Stimulated activated naive CD8-positive, alpha-beta T cell treated with anti-CD3 and anti-CD28 coated beads, Interleukin-15, Interleukin-2, amounts not matched to agents 100 U/mL and 50 U/mL, for 24 hours (primary cell): ENCODE measurements around the gene RUNX2.

ENCODE experiments used
- ATAC-seq: fragments of 150-1000 bp; cut with Tn5 transposase; one replicate; pipeline ENCODE4 v1.10.0; 2021
- DNase-seq: peaks from one replicate; pipeline ENCODE4 v3.0.0; 2021

The RUNX2 gene

DNA sequence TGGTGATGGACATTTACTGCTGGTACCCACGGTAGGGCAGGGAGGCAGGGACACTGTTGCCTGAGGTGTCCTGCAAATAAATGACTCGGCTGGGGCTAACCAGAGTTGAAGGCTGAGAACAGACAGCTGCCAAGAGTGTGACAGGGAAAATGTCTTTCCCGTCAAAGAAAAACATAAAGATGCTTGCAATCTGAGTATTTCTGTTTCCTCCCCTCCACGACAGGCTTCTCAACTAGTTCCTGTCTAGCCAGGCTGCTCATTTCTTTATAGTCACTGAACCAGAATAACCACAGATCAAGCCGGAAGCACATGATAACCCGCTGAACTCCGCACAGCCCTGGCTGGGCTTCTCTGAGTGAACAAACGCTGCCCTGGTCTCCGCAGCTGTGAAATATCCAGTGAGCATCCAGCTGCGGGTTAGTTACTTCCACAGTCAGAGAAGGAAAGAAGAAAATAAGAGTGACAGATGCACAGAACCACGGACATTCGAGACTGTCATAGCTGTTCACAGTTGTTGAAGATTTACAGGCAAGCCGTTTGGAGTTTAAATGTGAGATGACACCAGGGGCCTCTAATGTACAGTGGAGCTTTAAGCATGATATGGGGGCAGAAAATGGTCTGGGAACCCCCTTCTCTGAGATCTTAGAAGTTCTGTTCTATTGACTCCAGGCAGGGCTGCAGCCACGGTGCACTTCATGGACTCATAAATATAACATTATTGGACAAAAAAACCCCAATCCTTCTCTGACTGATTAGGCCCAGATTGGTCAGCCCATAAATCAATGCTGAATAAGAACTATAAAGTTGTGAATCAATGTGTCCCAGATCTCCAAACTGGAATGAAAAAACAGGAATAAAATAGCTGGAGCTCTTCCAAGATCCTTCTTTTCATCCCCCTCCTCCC is 349.5 kb downstream of the RUNX2 start:
- peak; percentile 51 for DNase-seq
- ATAC-seq = peak; percentile 75

DNA sequence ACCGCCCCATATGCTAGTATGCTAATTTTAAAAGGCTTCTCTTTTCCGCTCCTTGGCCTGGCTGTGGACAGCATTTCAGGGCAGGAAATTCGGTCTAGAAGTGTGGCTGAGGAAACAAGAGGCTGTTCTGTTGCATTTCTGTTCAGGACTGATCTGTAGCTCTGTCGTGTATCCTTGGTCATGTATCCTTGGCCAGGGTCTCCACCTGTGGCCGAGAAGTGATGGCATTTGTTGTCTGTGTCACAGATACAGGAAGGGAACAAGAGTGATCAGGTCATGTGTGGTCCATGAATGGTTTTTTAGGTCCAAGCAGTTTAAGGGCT is 350.1 kb downstream of the RUNX2 start:
- ATAC-seq (no peak), DNase-seq (no peak)

DNA sequence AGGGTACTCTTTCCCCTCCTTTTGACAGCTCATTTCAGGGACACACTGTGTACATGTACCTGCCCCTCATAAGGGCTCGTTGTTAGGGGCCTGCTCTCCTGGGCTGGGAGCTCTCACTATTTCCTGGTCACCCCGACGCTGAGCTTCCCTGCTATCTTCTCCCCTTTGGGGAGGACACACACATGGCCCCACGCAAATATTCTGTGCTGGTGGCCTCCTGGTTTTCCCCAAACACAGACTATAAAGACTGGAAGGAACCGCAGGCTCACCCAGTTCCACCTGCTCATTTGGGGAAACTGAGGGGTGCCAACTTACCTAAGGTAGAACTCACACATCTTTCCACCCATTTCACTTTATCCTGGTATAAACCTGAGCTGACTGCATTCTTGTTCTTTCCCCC is 351.0 kb downstream of the RUNX2 start:
- DNase-seq = no peak
- no peak for ATAC-seq

DNA sequence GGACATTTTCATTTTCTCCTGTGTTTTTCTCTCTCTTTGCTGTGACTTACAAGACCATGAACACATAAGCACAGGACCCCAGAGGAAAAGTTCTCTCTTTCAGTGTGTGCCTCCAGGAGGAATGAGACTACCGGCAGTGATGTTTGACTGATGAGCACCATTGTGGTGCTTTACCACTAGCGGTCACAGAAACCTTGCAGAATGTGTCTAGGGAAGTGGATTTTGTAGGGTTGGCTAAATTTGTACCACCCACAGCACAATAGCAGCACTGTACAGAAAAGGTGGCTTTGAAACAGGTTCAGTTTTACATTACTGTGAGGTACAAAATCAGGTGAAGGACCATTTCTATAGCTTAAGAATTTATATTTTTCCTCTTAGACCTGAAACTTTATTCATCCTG is 351.5 kb downstream of the RUNX2 start:
- DNase-seq = no peak
- no peak for ATAC-seq

DNA sequence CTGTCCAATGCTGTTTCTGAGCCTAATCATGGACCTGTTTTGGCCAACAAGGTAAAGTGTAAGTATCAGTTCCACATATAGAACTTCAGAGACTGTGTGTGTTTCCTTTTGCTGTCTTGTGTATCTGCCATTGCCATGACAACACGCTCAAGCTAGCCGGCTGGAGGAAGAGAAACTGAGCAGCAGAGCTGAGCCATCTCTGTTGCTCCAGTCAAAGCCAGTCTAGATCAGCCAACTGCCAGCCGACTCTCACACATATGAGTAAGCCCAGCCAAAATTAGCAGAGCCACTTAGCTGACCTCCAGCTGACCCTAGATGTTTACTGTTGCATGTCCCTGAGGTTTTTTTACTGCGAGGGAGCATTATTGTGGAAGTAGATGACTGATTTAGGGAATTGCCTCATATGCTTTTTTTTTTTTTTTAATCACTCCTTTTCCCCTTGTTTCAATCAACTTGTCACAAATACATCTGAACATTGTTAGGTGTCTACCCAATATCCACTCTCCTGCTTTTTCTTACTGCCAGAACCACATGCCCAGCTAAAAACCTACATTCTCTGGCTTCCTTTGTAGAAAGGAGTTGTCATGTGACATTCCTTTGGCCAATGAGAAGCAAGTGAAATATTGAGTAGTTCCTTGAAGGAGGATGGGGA is 353.9 kb downstream of the RUNX2 start:
- peak; percentile 46 for DNase-seq
- peak; percentile 87 for ATAC-seq

DNA sequence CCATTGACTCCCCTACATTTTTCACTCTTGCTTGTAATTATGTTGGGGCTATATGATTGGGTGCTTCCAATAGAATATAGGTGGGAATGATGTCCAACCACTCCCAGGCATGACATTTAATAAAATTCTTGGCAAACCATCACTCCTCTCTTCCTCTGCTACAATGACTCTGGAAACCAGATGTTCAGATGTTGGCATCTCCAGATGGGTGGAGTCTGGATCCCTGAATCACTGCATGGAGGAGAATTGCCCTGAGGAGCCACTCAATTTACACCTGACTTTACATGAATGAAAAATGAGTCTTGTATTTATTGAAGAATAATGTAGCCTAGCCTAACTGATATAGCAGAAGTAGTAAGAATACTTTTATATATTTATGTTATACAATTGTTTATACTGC is 356.3 kb downstream of the RUNX2 start:
- no peak for ATAC-seq
- no peak for DNase-seq

DNA sequence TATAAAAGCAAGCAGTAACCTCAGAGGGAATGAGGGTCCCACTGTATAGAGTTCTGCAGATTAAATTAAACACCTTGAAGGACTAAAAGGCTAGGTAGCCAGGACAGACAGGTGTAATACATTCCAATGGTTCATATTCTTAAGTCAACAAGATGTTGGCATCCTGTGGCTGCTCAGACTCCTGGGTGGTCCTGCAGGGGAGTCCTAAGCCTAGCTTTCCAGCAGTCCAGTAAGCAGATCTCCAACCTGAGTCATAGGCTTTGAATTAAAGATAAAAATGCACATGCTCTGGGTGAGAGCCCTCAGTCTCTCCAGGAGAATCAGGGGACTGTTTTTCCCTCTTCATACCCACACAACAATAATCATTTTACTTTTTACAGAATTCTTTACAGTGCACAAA is 356.9 kb downstream of the RUNX2 start:
- no peak for ATAC-seq
- no peak for DNase-seq

DNA sequence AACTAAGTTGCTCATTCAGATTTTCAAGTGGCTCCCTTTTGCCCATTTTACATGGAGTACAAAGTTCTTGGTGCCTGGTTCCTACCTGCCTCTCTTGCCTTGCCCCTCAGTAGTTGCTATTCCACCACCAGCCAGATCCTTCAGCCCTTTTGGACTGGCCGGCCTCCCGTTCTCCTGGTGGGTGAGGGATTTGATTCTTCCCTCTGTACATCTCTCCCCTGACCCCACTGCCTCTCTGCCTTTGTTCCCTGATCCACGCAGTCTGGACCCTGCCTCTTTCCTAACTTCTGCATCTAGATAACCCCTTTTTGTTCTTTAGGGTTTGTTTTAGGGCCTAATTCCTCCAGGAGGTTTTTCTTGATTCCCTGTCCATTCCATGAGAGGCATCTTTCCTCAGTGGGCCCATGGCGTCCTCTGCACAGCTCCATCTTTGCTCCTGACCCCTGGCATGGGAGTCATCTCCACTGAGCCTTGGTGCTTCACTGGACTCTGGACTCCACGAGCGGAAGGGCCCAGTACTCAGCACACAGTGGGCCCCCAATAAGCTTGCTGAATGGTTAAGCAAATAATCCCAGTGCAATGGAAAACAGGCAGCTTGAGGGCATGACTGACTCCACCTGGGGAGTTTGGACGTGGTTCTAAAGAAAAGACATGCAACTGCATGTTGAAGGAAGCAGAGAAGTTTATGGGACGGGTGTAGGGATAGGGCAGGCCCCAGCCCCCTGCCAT is 358.9 kb downstream of the RUNX2 start:
- ATAC-seq = no peak
- DNase-seq = no peak

DNA sequence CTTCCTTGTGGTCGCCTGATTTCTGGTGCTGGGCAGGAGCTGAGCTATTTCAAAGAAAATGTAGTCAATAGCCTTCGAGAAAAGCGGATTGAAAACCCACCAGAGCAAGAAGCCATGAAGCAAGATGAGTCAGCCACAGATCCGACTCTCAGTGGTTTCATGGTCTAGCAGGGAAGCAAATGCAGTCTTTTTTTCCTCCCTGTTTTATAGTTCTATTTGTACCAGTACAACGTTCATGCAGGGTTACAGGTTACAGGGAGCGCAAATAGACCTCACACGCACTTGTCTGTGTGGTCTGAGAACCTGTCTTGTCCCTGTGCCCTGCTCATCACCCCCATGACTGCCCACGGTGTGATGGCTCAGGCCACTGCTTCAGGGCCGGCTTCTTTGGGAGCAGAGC is 359.4 kb downstream of the RUNX2 start:
- ATAC-seq (no peak), DNase-seq (no peak)

DNA sequence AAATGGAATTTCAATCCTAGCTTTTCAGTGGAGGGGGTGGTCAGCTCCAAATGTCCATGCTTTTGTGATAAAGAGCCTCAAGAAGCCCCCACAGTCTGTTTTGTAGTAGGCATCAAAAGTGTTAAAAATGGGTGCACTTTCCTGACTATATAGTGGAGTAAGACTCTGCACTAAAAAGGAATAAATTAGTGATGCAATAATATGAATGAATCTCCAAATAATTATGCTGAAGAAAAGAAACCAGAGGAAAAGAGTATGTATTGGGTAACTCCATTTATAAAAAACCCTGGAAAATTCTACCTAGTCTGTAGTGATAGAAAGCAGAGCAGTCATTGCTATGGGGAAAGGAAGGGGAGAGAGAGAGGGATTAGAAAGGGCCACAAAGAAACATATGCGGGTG is 360.1 kb downstream of the RUNX2 start:
- ATAC-seq = no peak
- no peak for DNase-seq

DNA sequence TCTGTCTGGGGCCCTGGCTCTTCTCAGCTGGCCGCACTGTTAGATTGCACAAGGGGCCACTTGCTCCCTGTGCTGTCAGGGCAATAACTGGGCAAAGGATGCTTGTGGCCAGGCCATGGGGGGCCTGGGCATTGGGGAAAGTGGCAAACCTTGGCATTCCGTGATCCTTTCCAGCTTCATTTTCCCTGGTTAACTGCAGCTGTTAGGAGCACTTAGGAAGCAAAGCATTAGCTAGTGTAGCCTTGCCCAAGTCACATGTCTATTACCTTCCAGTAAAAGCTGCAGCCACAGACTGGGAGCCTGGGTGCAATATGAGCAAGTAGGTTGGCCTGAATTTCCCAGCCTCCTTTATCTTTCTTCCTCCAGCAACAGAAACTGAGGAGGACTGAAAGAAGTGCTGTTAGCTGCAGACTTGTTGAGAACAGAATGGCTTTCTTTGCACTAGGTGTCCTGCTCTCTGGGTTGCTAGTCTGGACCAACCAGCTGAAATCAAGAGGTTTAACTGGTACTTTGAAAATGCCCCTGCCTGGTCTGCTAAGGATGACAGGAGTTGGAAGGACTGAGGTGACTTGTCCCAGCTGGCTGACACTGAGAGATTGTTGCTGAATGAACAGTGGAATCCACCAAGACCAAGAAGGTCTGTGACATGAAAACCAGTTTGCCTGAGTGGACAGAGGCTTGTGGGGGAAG is 361.9 kb downstream of the RUNX2 start:
- ATAC-seq = no peak
- no peak for DNase-seq

DNA sequence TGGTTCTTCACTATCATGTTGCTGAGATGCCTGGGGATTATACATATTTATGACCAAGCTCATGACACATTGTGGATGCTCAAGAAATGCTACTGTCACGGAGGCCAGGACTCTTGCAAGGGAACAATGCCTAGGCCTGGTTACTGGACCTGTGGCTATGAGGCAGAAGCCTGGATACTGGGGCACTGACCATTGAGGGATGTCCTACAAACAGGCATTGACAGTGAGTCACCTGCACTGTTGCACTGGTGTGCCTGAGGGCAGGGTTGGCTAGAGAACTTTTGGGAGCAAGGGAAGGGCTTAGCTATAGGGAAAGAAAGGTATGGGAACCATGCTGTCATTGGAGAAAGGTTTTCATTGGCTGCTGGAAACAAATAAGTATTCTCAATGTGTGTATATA is 362.7 kb downstream of the RUNX2 start:
- DNase-seq (no peak), ATAC-seq (no peak)

DNA sequence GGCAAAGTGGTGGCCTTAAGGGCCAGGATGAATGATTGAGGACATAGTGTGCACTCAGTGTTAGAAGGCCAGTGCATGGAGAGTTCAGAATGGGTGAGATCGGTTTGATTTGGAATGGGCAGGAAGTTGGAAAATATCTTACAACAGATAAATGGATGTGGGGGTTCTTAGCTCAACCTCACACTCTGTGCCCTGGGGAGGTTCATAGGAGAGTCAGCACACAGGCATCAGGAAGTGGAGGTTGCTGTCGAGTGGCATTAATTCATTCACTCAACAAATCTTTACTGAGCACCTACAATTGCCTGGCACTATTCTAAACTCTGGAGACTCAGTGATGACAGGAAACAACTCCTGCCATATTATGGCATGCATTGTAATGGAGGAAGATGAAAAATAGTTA is 363.3 kb downstream of the RUNX2 start:
- ATAC-seq (no peak), DNase-seq (no peak)

DNA sequence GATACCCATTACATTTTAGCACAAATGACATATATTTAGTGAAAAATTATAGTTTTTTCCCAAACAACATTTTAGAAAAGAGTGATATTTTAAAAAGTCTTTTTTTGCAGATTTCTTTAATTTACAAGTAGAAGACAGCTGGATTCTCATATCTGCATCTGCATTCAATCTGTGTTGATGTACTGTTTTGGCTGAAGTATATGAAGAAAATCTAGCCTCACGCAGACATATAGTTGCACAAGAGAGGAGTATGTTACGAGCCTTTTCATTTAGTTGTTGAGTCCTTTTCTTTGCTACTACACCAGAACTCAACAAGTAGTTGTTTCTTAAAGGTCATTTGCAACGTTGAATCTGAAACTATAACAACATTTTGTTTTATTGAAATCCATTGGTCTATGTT is 363.9 kb downstream of the RUNX2 start:
- DNase-seq (no peak), ATAC-seq (no peak)

DNA sequence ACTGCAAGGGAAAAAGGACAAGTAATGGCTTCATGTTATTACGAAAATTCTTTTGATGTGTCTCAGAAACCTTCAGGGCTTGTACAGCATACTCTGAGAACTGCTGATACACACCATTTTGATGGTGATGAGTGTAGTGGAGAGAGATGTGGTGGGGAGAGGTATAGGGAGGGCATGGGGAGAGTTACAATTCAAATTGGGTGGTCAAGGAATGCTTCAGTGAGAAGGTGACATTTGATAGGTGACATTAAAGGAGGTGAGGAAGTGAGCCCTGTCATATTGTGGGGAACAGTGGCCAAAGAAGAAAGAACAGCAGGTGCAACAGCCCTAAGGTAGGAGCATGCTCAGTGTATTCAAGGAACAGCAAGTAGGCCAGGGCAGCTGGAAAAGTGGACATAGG is 368.6 kb downstream of the RUNX2 start:
- ATAC-seq (peak; percentile 55), DNase-seq (no peak)

DNA sequence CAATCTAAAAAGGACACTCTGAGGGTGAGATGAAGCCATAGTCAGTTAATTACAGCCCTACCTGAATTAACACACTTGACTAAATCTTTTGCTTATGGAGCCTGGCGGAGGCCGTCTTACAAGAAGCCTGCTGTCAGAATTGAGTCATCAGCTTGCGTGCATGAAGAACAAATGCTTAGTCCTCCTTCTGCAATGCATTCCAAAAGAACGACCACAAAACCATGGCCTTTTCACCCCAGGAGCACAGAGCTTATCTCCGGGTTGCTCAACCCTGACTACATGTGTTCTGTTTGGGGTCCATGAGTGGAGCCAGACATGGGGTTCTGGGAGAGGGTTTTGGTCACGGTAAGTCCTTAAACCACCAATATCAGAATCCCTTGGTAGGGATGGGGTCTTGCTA is 369.5 kb downstream of the RUNX2 start:
- ATAC-seq = no peak
- no peak for DNase-seq

DNA sequence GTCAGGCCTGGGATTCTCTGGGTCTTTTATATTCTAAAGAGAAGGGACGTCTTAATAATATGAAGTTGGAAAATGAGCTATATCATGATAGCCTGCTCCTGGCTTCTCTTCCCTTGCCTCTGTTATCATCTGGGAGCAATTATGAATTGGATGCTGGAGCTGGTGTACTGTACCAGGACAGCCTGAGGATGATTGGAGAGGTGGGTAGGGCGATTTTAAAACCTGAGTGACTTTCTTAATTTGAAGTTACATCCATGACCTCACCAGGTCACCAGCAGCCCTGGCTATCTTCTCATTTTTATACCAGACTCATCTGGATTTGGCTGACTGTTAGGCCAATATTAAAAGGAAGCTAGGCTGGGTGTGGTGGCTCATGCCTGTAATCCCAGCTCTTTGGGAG is 369.9 kb downstream of the RUNX2 start:
- no peak for DNase-seq
- ATAC-seq = no peak

DNA sequence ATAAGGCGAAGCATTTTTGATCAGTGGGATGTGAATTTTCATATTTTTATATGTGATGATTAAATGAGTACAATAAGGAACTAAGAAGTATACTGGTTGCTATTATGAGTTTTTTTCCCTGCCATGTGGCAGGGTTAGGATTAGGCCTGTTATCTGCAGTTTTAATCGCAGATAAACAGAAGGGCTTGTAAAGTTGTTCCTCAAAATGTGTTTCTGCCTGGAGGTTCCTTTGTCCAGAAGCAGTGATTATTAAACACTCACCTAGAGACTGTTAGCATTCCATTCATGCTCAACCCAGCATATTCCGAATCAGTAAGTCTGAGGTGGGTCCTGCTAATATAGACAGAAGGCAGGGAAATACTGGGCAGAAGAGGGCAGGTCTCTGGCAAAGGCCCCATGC is 371.5 kb downstream of the RUNX2 start:
- no peak for ATAC-seq
- DNase-seq = no peak

DNA sequence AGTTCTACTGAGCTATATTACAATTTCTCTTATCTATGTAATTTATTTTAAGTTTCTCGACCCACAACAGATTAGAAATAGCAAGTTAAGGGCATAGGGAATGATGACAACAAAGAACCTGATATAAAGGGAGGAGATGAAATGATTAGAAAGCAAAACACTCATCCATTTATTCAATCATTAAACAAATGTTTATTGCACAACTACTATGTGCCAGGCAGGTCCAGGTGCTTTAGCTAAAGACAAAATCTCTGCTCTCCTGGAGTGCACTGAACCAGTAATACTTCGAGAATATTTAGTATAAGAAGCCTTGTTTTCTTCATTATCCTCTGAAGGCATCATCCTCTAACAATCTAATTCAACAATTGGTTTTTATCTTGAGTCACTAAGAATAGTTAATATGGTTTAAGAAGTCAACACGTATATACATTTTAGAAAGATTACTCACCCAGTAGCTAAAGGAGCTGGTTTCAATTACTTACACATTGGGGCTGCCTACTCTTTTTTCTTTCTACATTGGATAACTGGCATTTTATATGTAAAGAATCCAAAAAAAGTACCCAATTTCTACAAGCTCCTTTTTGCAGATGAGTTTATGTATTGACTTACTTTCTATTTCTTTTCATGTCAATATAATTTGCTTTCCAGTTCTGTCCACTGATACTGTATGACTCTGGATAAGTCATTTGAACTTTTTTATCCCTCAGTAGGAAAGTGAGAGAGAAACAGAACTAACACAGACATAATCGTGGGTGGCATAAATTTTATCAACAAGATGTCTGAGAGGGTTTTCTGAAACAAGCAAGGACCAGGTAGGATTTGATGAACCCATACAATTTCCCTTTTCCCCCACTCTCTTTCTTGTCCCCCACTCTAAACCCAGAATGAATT is 375.0 kb downstream of the RUNX2 start:
- ATAC-seq (peak; percentile 38), DNase-seq (no peak)

DNA sequence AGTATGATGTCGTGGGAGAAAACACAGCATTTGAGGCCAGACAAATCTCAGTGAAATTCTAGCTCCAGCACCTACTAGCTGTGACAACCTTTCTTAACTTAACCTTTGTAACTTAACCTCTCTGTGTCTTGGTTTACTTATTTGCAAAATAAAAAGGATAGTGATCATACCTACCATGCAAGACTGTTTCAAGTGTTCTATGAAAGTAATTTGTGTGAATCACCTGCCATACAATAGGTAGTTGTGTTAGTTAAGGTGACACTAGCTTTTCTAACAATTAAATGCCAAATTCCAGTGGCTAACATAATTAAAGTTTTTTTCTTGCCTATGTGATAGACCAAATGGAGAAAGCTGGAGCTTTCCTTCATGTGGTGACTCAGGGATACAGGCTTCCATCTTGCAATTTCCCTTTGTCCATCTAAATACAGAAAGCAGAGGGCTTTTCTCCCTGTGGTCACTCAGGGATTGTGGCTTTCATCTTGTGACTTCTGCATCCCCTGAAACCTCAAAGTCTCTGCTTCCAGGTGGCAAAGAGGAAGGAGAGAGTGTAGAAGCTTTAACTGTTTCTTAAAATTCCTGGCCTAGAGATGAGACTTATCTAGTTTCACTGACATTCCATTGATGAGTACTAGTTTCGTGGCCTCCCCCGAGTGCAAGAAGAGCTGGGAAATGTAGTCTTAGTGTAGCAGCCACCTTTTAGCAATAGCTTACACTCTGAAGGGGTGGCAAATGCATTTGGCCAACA is 376.1 kb downstream of the RUNX2 start:
- no peak for ATAC-seq
- DNase-seq = no peak
